GM21529 (cell line): ENCODE measurements around the gene ZNF169.
A peak's percentile ranks its signal among the peaks of the same experiment; 100 is the strongest.
"Not testable (repeated sequence)": the region's sequence is repeated elsewhere in the genome, so short reads cannot be mapped to it uniquely, and the experiment has no call there.

Source experiments
- ATAC-seq: cut with Tn5 transposase; IDR thresholded peaks from one replicate; pipeline ENCODE4 v1.9.1; 2021; ENCODE audit not compliant: unreplicated experiment

The ZNF169 gene

DNA sequence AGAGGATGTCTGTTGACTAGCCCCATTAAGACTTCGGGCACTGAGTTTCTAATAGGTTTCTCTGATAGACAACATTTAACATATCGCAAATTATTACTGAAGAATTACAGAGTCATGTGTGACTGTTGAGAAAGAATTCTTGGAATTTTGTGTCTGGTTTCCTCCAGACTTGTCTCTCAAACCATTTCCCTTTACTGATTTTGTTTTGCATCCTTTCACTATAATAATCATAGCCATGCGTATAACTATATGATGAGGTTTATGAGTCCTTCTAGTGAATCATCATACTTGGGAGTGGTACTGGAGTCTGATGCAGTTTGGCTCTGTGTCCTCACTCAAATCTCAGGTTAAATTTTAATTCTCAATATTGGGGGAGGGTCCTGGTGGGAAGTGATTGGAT, 27.0 kb downstream of the ZNF169 start:
- ATAC-seq = no peak

DNA sequence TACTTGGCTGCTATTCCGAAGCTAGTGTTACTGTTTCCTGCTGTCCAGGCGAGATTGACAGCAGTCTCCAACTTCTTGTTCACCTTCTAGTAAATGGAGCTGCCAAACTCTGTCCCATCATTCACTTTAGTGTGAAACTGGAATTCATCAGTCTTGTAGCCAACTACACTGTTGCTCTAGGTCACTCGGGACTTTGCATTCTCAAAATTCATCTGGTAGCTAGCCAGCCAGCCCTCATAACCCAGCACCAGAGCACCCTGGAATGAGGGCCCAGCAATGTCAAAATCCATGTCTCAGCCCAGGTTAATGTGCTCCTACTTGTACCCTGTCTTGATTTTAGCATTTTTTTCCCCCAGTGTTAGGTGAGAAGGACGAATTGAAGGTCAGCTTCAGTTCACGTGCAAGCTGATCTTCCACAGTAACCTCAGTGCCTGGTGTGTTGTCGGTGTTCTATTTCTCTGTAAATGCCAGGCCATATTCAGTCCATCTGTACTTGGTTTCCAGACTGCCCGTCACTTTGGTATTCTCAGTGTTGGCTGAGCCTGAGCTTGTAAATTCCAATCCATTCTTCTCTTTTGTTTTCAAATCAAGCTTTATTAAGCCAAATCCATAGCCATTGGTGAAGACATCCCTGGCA, 28.9 kb downstream of the ZNF169 start:
- no peak for ATAC-seq

DNA sequence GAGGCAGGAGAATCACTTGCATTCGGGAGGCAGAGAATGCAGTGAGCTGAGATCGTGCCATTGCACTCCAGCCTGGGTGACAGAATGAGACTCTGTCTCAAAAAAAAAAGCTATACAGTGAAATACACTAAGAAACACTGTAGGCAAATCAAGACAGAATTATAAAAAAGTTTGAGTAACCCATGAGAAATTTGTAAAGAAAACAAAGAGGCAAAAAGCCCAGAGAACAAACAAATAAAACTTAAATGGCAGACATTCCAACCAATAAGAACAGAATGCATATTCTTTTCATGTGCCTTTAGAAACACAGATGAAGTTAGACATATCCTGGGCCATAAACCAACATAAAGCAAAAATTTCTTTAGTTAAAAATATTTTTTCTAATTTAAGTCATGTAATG, 30.6 kb downstream of the ZNF169 start:
- ATAC-seq = no peak

DNA sequence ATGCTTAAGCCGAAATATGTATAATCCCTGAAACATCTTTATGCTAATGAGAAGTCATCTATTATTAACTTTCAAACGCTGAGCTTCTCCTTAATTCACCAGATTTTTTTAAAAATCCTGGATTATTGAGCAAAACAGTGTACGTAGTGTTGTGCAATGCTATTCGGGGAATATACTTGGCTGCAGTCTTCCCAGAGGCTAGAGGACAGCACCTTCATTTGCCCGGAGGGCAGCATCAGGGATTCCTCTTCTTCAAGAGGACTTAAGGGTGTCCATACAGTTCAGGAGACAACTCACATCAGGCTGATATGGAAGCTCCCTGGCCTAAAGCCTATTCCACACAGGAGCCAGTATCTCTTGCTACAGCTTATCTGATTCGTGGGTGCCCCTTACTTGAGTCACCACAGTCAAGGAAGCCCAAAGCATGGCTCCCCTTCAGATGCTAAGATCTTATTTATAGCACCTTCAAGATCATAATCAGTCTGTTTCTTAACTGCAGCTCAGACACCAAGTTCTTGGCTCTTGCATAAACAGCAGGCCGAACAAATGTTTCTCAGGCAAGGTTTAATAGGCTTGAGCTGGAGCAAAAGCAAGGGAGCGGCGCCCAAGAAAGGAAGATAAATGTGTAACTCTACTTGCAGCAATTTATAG, 40.0 kb downstream of the ZNF169 start:
- ATAC-seq = no peak

DNA sequence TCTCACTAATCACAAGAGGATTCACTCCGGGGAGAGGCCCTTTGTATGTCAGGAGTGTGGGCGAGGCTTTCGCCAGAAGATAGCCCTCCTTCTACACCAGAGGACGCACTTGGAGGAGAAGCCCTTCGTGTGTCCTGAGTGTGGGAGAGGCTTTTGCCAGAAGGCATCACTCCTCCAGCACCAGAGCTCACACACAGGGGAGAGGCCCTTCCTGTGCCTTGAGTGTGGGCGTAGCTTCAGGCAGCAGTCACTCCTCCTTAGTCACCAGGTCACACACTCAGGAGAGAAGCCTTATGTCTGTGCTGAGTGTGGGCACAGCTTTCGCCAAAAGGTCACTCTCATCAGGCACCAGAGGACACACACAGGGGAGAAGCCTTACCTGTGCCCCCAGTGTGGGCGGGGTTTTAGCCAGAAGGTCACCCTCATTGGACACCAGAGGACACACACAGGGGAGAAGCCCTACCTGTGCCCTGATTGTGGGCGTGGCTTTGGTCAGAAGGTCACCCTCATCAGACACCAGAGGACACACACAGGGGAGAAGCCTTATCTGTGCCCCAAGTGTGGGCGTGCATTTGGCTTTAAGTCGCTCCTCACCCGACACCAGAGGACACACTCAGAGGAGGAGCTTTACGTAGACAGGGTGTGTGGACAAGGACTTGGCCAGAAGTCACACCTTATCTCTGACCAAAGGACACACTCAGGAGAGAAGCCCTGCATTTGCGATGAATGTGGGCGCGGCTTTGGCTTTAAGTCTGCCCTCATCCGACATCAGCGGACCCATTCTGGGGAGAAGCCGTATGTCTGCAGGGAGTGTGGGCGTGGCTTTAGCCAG, 41.6 kb downstream of the ZNF169 start:
- no peak for ATAC-seq

DNA sequence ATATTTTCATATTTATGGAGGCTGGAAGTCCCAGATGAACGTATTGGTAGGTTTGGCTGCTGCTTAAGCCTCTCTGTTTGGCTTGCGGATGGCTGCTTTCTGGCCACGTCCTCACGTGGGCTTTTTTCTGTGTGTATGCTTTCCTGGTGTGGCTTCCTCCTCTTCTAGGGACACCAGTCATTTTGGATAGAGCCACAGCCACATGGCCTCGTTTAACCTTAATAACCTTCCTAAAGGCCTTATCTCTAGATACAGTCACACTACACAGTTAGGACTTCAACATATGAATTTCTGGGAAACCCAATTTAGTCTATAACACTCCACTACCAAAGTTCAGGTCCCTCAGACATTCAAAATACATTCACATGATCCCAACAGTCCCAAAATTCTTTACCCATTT, 42.5 kb downstream of the ZNF169 start:
- ATAC-seq = no peak

DNA sequence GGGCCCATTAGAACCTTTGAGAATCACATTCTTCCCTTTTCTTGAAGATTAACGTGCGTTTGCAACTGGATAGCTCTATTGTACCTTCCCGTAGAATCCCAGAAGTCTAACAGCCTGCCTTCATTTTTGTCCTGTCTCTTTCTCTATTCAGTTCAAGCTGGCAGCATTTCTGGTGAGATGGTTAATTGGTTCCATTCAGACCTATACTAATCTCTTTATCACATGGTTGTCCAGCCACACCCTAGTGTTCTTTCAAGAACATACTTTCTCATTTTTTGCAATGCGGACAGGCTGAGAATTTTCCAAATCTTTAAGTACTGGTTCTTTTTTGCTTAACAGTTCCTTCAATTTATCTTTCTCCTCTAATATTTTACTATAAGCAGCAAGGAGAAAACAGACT, 43.3 kb downstream of the ZNF169 start:
- no peak for ATAC-seq

DNA sequence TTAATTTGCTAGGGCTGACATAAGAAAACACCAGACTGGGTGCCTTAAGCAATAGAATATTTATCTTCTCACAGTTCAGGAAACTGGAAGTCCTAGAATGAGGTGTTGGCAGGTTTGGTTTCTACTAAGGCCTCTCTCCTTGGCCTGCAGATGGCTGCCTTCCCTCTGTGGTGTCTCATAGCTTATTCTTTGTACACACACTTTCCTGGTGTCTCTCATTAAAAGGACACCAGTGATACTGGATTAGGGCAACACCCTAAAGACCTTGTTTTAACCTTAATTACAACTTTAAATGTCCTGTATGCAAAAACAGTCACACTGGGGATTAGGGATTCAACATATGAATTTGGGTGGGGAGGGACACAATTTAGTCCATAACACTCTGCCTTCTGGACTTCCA, 44.2 kb downstream of the ZNF169 start:
- ATAC-seq = no peak

DNA sequence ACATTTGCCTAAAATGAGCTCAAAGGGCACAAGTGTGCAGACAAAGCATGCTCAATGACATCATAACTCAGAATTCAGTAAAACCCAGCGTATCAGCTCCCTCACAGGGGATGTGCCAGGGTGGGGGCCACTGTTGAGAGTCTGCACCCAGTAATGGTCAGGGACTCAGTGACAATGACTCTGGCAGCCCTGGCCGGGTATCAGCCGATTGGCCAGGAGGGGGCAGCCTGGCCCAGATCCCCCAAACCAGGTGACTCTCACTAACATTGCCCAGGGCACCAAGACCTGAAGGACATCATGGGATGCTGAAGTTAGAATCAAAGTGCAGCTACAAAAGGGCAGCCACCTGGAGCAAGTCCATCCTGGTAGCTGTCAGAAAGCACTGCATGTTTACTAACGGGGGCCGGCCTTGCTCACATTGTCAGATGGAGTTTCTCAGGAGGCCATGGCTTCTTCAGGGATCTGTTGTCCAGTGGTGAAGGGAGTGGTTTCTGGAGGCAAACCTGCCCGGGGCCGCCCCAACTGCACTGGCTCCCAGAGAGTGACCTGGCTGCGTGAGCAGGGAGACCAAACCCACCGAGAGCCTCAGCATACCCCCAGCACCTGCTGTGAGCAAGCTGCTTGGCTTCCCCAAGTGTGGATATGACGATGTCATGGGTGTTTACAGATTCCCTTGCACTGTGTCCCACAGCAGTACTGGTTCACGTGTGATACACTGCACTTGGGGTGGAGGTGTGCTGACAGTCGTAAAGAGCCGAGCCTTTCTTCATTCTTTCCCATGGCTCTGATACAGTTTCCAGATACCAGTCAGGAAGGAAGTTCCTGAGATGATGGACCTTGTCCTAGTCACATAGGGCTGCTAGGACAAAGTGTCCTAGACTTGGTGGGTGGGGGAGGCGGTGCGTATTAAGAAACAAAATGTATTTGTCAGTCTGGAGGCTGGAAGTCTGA, 56.2 kb downstream of the ZNF169 start:
- ATAC-seq = not testable (repeated sequence)

DNA sequence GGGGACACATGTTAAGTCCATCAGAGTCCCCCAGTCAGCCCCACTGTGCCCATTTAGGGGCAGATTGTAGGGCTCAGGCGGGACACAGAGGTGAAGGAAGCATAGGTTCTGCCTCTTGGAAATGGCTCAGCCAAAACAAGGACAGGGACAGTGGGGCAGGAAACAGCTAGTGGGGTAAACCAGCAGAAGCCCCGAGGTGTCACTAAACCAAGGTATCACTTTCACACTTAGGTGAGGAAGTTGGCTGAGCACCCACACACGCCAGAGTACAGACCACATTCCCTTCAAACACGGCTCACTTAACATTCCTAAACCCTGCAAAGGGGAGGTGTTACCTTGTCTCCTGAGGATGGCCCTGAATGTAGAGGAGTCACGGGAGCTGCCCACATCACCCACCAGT, 57.1 kb downstream of the ZNF169 start:
- ATAC-seq = peak; percentile 76

DNA sequence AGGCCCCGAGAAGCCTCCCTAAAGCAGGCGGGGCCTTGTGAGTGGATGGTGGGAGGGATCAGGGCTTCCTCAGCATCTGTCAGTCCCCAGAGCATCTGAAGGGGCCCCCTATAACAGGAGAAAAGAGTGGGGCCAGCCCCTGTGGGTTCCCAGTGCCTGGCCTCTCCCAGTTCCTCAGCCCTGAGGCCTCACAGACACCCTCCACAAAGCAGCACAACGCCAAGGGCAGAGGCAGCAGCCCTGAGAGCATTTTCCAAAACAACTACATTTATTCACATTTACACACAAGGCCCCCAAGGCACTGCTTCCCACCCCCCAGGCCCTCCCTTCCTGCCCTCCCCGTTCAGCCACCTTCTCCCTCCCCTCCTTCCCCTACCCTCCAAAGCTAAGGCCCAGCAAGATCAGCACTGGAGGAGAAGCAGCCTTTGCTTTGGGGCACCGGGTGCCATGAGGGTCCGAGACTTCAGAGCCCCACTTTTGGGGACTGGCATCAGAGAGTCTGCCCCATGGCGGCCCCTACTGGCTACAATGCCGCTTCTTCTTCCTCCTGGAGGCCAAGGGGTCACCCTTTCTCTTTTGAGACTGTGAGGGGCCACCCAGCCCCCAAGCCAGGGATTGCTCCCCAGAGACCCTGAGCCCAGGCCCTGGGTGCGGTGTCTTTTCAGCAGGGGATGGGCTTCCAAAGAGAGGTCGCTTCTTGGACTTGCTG, 59.0 kb downstream of the ZNF169 start:
- ATAC-seq = not testable (repeated sequence)

DNA sequence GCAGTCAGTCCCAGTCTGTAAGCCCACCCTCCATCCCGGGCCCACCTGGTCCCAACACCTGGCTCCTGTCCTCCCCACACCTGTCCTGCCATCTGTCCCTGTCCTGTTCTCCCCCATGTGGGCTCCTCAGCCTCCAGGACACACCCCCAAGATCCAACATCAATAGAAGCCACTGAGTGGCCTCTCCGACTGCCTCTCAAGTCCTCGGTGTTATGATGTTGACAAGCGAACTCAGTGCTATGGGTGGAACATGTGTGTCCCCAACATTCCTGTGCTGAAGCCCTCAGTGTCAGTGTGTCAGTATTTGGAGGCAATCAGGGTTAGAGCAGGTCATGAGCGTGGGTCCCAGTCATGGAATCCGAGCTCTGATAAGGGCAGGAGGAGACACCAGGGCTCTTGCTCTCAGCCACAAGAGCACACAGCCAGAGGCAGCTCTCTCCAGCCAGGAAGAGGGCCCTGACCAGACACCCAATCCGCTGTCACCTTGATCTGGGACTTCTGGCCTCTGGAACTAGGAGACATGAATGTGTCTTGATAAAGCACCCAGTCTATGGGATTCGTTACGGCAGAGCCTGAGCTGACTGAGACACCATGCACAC, 63.3 kb downstream of the ZNF169 start:
- not testable (repeated sequence) for ATAC-seq

DNA sequence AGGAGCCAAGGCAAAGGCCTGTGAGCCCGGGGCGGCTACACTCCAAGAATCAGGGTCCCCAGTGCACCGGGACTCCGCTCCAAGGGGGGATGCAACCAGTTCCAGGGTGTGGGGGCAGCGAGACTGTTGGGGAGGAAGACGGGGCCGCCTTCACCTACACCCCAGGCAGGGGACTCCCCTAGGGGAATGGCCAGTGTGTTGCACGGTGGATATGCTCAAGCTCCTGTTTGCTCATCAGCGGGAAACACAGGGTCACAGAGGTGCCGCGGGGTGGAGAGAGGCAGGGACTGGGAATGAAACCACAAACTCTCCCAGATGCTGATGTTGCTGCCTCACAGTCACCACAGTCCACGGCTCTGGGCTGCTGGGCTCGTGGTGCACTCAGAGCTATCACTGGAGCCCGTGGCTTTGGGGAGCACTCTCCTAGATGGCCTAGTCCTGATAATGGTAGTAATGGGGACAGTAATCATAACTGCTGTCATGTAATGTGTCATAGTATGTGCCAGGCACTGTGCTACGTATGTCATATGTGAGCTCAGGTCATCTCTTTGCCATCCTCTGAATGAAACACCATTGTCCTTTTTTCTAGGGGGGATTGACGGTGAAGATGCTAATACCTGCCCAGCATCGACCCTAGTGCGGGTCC, 64.2 kb downstream of the ZNF169 start:
- ATAC-seq = not testable (repeated sequence)

DNA sequence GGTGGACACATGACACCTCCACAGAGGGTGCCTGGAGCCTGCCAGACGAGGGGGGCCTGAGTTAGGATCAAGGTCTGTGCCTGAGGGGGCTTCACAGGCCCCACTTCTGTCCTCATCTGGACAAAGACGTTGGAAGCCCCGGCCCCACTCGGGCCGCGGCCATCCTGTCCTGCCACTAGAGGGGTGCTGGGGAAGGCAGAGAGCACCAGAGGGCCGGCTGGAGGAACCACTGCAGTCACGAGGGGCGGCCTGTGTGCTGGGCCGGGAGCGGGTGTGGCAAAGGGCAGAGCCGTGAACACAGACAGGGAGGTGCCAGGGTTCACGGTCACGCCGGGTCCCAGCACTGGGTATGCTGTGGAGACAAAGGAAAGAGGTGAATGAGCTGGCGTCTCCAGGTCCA, 66.5 kb downstream of the ZNF169 start:
- not testable (repeated sequence) for ATAC-seq

DNA sequence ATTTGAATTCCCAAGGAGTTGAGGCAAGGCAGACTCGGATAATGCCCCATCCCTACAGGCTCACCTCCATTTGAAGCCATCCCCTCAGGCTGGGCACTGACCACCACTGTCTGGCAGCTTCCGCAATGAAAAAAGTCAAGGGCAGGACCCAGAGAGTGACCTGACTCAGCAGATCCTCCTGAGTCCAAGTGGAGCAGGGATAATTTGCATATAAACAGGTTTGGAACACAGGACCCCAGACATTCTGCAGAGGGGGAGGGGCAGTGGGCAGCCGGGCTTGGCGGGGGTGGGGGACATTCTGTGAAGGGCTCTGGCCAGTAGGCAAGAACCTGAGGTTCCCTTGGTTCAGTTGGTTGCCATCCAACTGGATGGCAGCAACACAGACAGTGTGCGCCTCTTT, 69.4 kb downstream of the ZNF169 start, which contains the start of gene NUTM2F:
TSS of gene NUTM2F (minus strand) at position 101 of the 400 bp plus-strand sequence. CDS start at position 80, 21 bp downstream.
- ATAC-seq = not testable (repeated sequence)

DNA sequence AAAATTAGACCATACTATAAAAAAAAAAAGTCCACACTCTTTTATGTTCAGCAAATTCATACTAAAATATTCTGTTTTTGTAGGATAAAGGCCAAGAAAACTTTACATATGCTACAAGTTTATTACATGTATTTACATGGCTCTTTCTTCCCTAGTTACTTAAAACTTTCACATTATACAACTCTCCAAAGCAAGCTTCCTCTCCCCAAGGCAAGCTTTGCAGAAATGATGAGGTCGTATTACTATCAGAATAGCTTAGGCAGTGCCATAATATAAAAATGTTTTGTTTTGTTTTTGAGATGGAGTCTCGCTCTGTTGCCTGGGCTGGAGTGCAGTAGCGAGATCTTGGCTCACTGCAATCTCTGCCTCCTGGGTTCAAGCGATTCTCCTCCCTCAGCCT, 77.3 kb downstream of the ZNF169 start:
- not testable (repeated sequence) for ATAC-seq

DNA sequence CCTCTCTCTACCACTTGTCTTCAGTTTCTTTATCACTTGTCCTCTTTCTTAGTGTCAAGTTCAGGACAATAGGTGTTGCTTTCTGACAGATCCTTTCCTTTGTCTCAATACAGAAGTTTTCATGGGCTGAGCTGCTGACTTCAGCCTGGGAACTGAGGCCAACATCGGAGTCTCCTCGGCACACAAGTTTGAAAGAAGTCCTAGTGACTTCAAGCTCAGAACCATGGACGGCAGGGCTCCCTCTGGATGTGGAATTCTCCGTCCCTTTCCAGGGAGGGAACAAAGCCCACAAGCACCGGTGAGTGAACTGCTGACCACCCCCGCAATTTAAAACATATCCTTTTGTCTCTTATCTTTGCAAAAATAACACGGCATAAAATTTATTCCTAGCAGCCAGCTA, 79.6 kb downstream of the ZNF169 start:
- ATAC-seq = not testable (repeated sequence)

DNA sequence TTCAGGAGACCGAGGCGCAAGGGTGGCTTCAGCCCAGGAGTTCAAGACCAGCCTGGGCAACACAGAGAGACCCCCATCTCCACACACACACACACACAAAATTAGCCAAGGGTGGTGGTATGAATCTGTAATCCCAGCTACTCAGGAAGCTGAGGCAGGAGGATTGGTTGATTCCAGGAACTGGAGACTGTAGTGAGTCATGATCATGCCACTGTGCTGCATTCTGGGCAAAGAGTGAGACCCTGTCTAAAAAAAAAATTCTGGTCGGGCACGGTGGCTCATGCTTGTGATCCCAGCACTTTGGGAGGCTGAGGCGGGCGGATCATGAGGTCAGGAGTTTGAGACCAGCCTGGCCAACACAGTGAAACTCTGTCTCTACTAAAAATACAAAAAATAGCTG, 80.6 kb downstream of the ZNF169 start:
- not testable (repeated sequence) for ATAC-seq

DNA sequence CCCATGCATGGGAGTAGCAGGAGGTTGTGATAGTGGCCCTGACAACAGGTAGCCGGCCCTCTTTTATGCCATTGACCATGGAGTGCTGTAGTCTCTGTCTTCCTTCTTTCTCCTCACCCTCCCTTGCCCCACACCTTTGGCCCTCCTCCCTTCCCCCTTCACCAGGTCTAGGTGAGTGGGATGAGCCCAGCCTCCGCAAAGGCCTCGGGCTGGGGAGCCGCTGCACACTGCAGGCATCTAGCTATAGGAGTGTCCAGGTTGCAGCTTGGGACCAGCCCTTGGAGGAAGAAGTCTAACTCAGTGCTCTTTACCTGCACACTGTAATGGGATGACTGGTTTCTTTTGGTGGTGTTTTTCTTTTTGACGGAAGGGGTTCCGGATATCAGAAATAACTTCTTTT, 81.7 kb downstream of the ZNF169 start:
- not testable (repeated sequence) for ATAC-seq
